SHP77 (cell line): ENCODE results near the gene WBP2.
"Not testable (repeated sequence)": the region's sequence is repeated elsewhere in the genome, so short reads cannot be mapped to it uniquely, and the experiment has no call there.

Experiments
- DNase-seq, 2 experiments: peaks; one replicate each; lab custom pipeline; 2025; lab: John Stamatoyannopoulos, UW

WBP2 gene

DNA sequence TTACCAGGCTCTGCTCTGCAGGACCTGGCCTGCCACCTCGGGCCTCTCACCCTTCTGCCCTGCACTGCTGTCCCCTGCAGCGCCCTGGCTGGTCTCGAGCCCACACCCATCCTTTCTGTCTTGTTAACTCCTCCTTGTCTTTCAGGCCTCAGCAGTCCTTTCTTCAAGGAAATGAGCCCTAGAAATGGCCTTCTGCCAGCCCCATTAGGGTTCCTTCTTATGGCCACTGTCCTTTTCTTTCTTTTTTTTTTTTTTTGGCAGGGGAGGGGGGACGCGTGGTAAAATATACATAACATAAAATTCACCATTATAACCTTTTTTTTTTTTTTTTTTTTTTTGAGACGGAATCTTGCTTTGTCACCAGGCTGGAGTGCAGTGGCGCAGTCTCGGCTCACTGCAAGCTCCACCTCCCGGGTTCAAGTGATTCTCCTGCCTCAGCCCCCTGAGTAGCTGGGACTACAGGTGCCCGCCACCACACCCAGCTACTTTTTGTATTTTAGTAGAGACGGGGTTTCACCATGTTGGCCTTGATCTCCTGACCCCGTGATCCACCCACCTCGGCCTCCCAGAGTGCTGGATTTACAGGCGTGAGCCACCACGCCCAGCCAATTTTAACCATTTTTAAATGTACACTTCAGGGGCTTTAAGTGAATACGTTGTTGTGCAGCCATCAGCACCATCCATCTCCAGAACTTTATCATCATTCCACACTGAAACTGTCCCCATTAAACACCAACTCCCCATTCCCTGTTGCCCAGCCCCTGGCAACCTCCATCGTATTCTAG is 10.5 kb upstream of the WBP2 start:
- not testable (repeated sequence) for DNase-seq

DNA sequence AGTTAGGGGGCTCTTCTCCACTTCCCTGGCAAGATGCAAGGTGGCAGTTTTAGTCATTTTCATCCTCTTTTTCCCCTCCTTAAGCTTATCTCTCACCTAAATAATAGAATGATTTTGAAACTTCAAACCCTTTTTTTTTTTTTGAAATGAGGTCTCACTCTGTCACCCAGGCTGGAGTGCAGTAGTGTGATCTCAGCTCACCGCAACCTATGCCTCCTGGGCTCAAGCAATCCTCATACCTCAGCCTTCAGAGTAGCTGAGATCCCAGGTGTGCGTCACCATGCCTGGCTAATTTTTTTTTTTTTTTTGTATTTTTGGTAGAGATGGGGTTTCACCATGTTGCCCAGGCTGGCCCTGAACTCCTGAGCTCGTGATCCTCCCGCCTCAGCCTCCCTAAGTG is 9.8 kb upstream of the WBP2 start:
- DNase-seq, result not testable (repeated sequence)

GRCh38 chr17:75864448-75864871 is 9.3 kb upstream of the WBP2 start:
- no peak for DNase-seq

DNA sequence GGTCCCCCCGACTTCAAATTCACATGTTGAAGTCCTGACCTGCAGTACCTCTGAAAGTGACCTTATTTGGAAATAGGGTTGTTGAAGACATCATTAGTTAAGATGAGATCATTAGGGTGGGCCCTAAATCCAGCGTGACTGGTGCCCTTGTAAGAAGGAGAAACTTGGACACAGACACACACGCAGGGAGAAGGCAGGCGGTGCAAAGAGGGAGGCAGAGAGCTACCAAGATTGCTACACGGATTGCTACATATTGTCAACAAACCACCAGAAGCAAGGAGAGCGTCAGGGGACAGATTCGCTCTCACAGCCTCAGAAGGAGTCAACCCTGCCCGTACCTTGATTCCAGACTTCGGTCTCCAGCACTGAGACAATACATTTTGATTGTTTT is 6.8 kb upstream of the WBP2 start:
- DNase-seq, result no peak

- DNase-seq, result not testable (repeated sequence)
Observed at GRCh38 chr17:75859358-75859757, 4.2 kb upstream of the WBP2 start.

- DNase-seq, result peak; percentile 49 to 77
Observed at GRCh38 chr17:75856062-75856756, 1.1 kb upstream of the WBP2 start.

DNA sequence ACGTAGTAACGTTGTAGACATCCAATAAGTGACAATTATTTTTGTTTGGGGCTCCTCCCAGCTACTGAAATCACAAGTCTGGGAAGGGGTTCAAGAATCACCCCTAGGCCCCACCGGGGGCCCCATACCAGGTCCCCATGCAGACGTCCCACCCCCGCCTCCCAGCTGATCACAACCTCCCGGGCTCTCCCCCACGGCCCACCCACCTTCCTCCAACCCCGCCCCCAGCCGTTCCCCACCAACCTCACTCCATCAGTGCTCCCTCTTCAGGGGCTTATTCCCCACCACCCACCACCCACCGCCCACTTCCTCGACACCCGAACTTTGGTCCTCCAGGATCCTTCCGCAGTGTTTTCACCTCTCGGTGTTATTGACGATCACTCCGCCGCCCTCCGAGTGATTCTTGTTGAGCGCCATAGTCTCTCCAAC is 240 bp downstream of the WBP2 start:
- no peak for DNase-seq

GRCh38 chr17:75854101-75854748 is 910 bp downstream of the WBP2 start:
- no peak for DNase-seq

GRCh38 chr17:75853433-75853832 is 1.7 kb downstream of the WBP2 start:
- no peak for DNase-seq

GRCh38 chr17:75851693-75851991 is 3.5 kb downstream of the WBP2 start:
- DNase-seq, result not testable (repeated sequence)

- no peak for DNase-seq
Observed at GRCh38 chr17:75850928-75851692, 4.0 kb downstream of the WBP2 start.

DNA sequence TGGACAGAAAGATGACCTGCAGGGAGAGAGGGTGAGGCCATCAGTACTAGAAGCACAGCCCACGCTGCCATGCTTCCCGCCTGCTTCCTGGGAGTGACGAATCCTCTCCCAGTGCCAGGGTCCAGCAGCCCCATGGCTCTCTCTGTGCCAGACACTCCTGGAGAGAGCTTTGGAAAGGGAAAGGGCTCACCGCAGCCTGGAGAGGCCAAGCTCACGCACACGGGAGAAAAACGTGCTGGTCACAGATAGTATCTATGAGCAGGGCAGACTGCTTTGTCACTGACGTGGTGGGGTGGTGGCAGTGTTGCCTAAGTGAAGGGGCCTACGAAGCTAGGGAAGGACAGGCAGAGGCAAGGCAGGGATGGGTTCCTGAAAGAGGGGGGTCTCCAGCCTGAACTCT is 5.4 kb downstream of the WBP2 start:
- no peak for DNase-seq

DNA sequence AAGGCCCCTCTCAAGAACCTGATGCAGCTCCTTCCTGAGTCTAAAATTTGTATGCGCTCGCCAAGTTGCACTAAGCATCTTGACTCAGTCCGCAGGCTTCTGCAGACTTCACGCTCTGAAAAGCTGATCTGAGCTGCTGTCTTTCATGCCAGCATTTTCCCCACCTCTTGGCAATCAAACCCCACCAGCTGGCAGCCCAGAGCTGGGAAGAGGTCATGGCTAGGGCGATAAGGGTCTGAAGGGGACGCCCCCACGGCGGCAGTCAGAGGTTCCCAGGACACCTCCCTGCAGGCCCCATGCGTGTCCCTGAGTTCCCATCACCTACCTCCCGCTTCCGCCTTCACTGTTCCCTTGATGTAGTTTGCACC is 5.9 kb downstream of the WBP2 start:
- no peak for DNase-seq

- peak; percentile 72 to 77 for DNase-seq
Observed at GRCh38 chr17:75848523-75849278, 6.4 kb downstream of the WBP2 start.

DNA sequence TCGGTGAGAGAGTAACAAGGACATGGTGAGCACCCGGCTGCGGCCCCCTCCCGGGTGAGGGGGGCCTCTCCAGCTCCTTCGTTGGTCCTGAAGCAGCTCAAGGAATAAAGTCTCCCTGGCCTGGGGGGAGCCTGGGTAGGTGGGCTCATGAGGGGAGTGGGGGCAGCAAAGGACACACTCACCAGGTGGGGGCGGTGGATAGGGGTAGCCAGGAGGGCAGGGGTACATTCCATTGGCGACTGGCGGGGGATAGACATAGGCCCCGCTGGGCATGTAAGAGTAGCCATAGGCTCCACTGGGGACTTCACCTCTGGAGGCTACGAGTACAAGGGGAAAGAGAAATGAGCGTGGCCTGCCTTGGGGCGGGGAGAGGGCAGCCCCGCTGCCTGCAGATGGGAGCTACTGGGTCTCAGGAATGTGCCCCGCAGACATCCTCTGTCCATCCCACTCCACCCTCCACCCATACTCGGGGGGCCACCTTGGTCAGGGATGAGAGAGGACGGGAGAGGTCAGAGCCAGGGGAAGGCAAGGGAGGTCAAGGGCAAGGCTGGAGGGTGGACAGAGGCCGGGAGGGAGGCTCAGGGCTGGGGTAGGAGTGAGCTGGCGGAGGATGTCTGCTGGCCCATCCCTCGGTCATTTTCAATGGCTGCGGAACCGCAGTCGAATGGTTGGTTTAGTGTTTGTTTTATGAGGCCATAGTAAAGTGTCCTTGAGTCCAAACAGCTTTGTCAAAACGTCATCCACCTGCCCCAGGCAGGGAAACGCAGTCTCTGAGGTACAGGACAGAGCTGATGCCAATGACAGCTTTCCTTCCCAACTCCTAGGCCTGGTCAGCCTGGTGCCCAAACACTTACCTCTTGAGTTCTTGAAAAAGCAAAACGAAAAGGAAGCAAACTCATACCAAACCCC is 7.3 kb downstream of the WBP2 start:
- no peak for DNase-seq

DNA sequence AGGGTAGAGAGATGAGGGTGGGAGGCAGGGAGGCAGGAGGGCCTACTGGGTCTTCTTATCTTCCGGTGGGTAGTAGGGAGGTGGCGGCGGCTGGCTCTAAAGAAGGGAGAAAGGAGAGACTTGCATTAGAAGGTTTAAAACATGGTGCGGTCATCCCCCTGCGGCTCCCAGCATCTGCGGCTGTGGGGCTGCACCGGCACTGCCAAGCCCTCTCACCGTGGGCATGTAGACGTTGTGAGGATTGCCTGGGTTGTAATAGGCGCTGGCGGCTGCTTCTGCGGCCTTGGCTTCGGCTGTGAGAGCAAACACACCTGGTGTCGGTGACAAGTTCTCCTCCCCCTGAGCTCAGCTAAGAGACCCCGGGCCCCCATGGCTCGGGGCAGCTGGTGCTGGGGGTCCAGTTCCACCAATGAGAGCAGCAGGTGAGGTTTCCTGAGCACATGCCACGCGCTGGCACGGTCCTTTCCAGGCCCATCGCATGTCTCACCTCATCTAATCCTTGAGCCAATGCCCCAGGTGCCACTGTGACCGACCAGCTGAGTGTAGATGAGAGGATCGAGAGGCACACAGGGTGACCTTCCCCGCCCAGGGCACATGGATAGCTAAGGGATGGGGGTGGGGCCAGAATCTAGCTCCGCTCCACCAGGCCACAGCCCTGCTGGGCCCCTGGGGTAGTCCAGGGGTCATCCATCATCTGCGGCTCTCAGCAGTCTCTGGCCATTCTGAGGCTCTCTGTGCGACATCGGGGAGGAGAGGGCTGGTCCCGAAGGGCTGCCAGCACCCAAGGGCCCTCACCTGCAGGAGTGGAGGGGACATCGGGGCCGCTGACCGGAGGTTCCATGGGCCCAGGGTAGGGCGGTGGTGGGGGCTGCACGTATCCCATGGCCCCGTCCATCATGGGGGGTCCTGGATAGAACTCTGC is 8.2 kb downstream of the WBP2 start:
- no peak for DNase-seq

GRCh38 chr17:75845933-75846691 is 9.0 kb downstream of the WBP2 start:
- DNase-seq, result no peak

DNA sequence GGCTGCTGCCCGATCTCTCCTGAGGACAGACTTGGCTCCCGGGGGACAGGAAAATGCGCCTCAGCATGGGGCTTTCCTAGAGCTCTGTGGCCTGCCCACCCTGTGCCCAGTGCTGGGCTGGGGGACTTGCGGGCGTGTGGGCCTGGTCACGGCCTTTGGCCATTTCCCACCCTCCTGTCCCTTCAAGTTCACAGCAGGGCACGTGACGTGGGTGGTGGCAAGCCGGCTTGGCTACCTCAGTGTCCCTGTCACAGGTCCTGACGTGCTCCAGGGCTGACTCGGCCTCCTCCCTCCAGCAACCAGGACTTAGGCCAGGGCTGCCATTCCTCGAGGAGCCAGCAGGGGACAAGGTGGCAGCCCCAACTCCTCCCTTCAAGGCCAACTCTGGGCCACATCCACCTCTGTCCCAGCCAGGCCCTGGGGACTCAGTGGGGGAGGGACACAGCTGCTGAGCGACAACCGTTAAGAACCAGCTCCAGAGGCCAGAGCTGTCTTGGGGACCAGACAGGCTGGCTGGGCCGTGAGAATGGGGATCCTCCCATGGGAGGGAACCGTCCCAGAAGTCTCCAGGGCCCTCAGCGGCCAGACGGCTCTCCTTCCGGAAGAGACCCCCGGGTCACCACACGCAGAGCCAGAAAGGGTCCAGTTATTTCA is 9.9 kb downstream of the WBP2 start:
- peak; percentile 85 for DNase-seq
